SK-N-SH (cell line): ENCODE measurements around the gene METTL15. TPM values are rescaled to one million over a fixed set of nuclear protein-coding genes. Genes with fewer than 3 reads are reported as not detected.

Source experiments
- CTCF ChIA-PET: fragments of 300-600, 350-600 bp; formaldehyde crosslinking; extraction: SDS; loops from one replicate; lab custom pipeline; 2021; lab: Yijun Ruan, JAX
- POLR2A ChIA-PET: fragments of 350-600 bp; sonication (Branson Sonifier 250); formaldehyde crosslinking; extraction: SDS; loops from one replicate; lab custom pipeline; 2020; ENCODE audit warnings: antibody characterized with exemption, inconsistent platforms; lab: Yijun Ruan, JAX
- DNase-seq: peaks from one replicate; pipeline ENCODE4 v3.0.0; 2012
- H2AFZ ChIP-seq: fragments of 200-600 bp; sonication (generic); 2 replicates; pipeline ENCODE4 v1.8.1; 2016; ENCODE audit warnings: antibody characterized with exemption, mild to moderate bottlenecking, low read depth
- H3F3A ChIP-seq: fragments of 200-600 bp; sonication (generic); replicated peaks from 2 replicates; pipeline ENCODE3; 2016; ENCODE audit warnings: antibody characterized with exemption, mild to moderate bottlenecking; ENCODE audit not compliant: insufficient read depth
- H3K27ac ChIP-seq, 2 experiments: fragments of 200-500 bp in 1 of 2; fragments of 200-600 bp in 1 of 2; sonication (Bioruptor generic) in 1 of 2; sonication (generic), shearing (Covaris generic) in 1 of 2; 2 replicates each; pipeline versions ENCODE4 v1.5.1 to v1.6.1; 2014 to 2016; ENCODE audit warnings: low read depth in 2 of 2, inconsistent platforms in 1 of 2, low read length in 1 of 2, mild to moderate bottlenecking in 1 of 2, mixed read lengths in 1 of 2
- H3K27me3 ChIP-seq: fragments of 200-600 bp; sonication (generic), shearing (Covaris generic); 2 replicates; pipeline ENCODE4 v1.6.1; 2016; ENCODE audit warnings: mixed run types; ENCODE audit not compliant: insufficient read depth
- H3K36me3 ChIP-seq, 2 experiments: fragments of 200-500 bp in 1 of 2; fragments of 200-600 bp in 1 of 2; sonication (Bioruptor generic) in 1 of 2; sonication (generic) in 1 of 2; replicated peaks in 1 of 2; 2 replicates each; pipeline versions ENCODE3 to v1.5.1; 2014 to 2016; ENCODE audit warnings: low read length in 1 of 2, mild to moderate bottlenecking in 1 of 2; ENCODE audit not compliant: insufficient read depth in 2 of 2, control insufficient read depth in 1 of 2
- H3K4me1 ChIP-seq, 2 experiments: fragments of 200-500 bp in 1 of 2; fragments of 200-600 bp in 1 of 2; sonication (Bioruptor generic) in 1 of 2; sonication (generic), shearing (Covaris generic) in 1 of 2; 2 replicates each; pipeline versions ENCODE4 v1.5.1 to v1.6.1; 2014 to 2016; ENCODE audit warnings: low read depth in 1 of 2, low read length in 1 of 2, mixed run types in 1 of 2; ENCODE audit not compliant: insufficient read depth in 2 of 2, control insufficient read depth in 1 of 2
- H3K4me2 ChIP-seq: fragments of 200-600 bp; sonication (generic), shearing (Covaris generic); 2 replicates; pipeline ENCODE4 v1.6.1; 2017; ENCODE audit warnings: mixed run types
- H3K4me3 ChIP-seq, 2 experiments: fragments of 200-500 bp in 1 of 2; fragments of 200-600 bp in 1 of 2; sonication (Bioruptor generic) in 1 of 2; sonication (generic), shearing (Covaris generic) in 1 of 2; 2 replicates each; pipeline versions ENCODE4 v1.5.1 to v1.8.1; 2014 to 2016; ENCODE audit warnings: low read depth in 2 of 2, inconsistent platforms in 1 of 2, low read length in 1 of 2, mild to moderate bottlenecking in 1 of 2, mixed read lengths in 1 of 2, moderate library complexity in 1 of 2
- H3K79me2 ChIP-seq: fragments of 200-600 bp; sonication (generic); 2 replicates; pipeline ENCODE4 v1.8.1; 2017; ENCODE audit warnings: mild to moderate bottlenecking; ENCODE audit not compliant: insufficient read depth
- H3K9ac ChIP-seq: fragments of 200-600 bp; sonication (generic); 2 replicates; pipeline ENCODE4 v1.6.1; 2017; ENCODE audit warnings: mixed run types
- H3K9me2 ChIP-seq: fragments of 200-600 bp; sonication (generic); 2 replicates; pipeline ENCODE4 v1.6.1; 2017; ENCODE audit warnings: mixed run types
- H3K9me3 ChIP-seq: fragments of 200-600 bp; sonication (generic); 2 replicates; pipeline ENCODE4 v1.6.1; 2017; ENCODE audit warnings: mixed run types, mild to moderate bottlenecking, moderate library complexity
- H4K20me1 ChIP-seq: fragments of 200-600 bp; sonication (generic); 2 replicates; pipeline ENCODE4 v1.6.1; 2017; ENCODE audit warnings: mild to moderate bottlenecking, mixed run types; ENCODE audit not compliant: insufficient read depth
- ELF1 ChIP-seq: IDR thresholded peaks from 2 replicates; pipeline ENCODE4 v1.4.0; 2012
- FOXJ3 ChIP-seq: sonication (generic); formaldehyde crosslinking; IDR thresholded peaks from 2 replicates; pipeline ENCODE4 v1.5.1; 2020; ENCODE audit warnings: mild to moderate bottlenecking, missing genetic modification reagents
- GABPA ChIP-seq: IDR thresholded peaks from 2 replicates; pipeline ENCODE4 v1.4.0; 2012; ENCODE audit warnings: low read depth, mild to moderate bottlenecking
- IRF3 ChIP-seq: fragments of 150-350 bp; IDR thresholded peaks from 2 replicates; pipeline ENCODE4 v1.6.1; 2016; ENCODE audit warnings: mild to moderate bottlenecking, low read depth, low read length
- NRF1 ChIP-seq: IDR thresholded peaks from 2 replicates; pipeline ENCODE4 v1.6.1; 2012; ENCODE audit warnings: low read depth, mild to moderate bottlenecking, low read length
- PBX3 ChIP-seq: IDR thresholded peaks from 2 replicates; pipeline ENCODE4; 2012
- REST ChIP-seq: IDR thresholded peaks from 2 replicates; pipeline ENCODE4 v1.6.1; 2012; ENCODE audit warnings: mild to moderate bottlenecking, low read depth, low read length, moderate library complexity
- RXRA ChIP-seq: IDR thresholded peaks from 2 replicates; pipeline ENCODE4 v1.4.0; 2012; ENCODE audit warnings: low read depth, mild to moderate bottlenecking, borderline replicate concordance
- SMC3 ChIP-seq: IDR thresholded peaks from 2 replicates; pipeline ENCODE4 v1.6.1; 2012; ENCODE audit warnings: low read depth, low read length, improper control_type of control experiment
- TCF12 ChIP-seq: IDR thresholded peaks from 2 replicates; pipeline ENCODE4 v1.4.0; 2012
- TEAD4 ChIP-seq: IDR thresholded peaks from 2 replicates; pipeline ENCODE4 v1.4.0; 2012; ENCODE audit warnings: mild to moderate bottlenecking, borderline replicate concordance; ENCODE audit not compliant: insufficient read depth
- ZBTB33 ChIP-seq: IDR thresholded peaks from 2 replicates; pipeline ENCODE4 v1.4.0; 2012; ENCODE audit warnings: low read depth, borderline replicate concordance
- WGBS: methylation state at CpG from one replicate; pipeline ENCODE4 v1.1.6; 2017; ENCODE audit warnings: low lambda C conversion rate; 5-methylcytosine and 5-hydroxymethylcytosine counted together
- polyA plus RNA-seq, 3 experiments: library from polyadenylated mRNA; depleted of rRNA; stranded (reverse); fragments of >200 nt; gene quantifications; 2 replicates each; pipeline ENCODE4 v1.2.3, GENCODE V29; 2012

METTL15 gene
- polyA plus RNA-seq, 1 of the 3 experiments (the other 2 are of a cell fraction), result 4.7 TPM

- TF ChIP-seq ZBTB33 (no peak), FOXJ3 (CRISPR knock-in tag) (no peak)
Observed at GRCh38 chr11:28139841-28140415, 31.7 kb downstream of the METTL15 start (continued).

GRCh38 chr11:28140689-28141455 is 32.7 kb downstream of the METTL15 start:
- no peaks in the 10 kb centered on the region for H4K20me1 ChIP-seq

GRCh38 chr11:28142724-28143123 is 34.5 kb downstream of the METTL15 start:
- H3K4me3 ChIP-seq, result no peak overlapping the region
- no peaks in the 10 kb centered on the region for H3K27me3 ChIP-seq
- 97% methylated on average over 1 of the region's 1 CpG for WGBS
- peaks cover 3 to 40% of the 10 kb centered on the region in 2 experiments for H3K36me3 ChIP-seq
- H3F3A ChIP-seq, result peaks cover 4% of the 10 kb centered on the region
- H3K9me2 ChIP-seq, result no peaks in the 10 kb centered on the region
- H3K79me2 ChIP-seq, result no peaks in the 10 kb centered on the region; the same call in 1 of the 2 replicates
- H3K9ac ChIP-seq, result no peak overlapping the region
- H3K9me3 ChIP-seq, result 0 out of 2 replicates have a peak, but pooled peaks cover 7% of the 10 kb centered on the region
- H3K4me1 ChIP-seq, result peaks cover 0 to 26% of the 10 kb centered on the region in 2 experiments; a peak in 2 of 4 replicates
- no peaks in the 10 kb centered on the region for H4K20me1 ChIP-seq
- no peak overlapping the region for H3K27ac ChIP-seq
- ChIA-PET POLR2A (no interaction called here), CTCF (interaction anchor here (0.9 to 1.0 kb wide), 2 partner anchors 15 to 316 kb away, joined by 3 read pairs; no protein-coding TSS in a partner anchor)
- DNase-seq, result no peak
- no peak overlapping the region for H2AFZ ChIP-seq
- H3K4me2 ChIP-seq, result no peak overlapping the region
- TF ChIP-seq ELF1 (no peak), ZBTB33 (no peak), PBX3 (no peak), REST (no peak), TEAD4 (no peak), RXRA (no peak), IRF3 (no peak), GABPA (no peak), NRF1 (no peak), TCF12 (no peak), SMC3 (no peak)

More at GRCh38 chr11:28140689-28141455, 32.7 kb downstream of the METTL15 start:
- 0 out of 2 replicates have a peak, but pooled peaks cover 8% of the 10 kb centered on the region for H3K9me3 ChIP-seq
- no peaks in the 10 kb centered on the region for H3K27me3 ChIP-seq
- peaks cover 3% of the 10 kb centered on the region for H3F3A ChIP-seq
- no peaks in the 10 kb centered on the region for H3K9me2 ChIP-seq
- POLR2A ChIA-PET, result no interaction called here
- no peak overlapping the region for H2AFZ ChIP-seq
- no peak overlapping the region for H3K9ac ChIP-seq
- H3K79me2 ChIP-seq, result no peaks in the 10 kb centered on the region
- CTCF ChIA-PET, result no interaction called here
- H3K36me3 ChIP-seq, result peaks cover 10 to 54% of the 10 kb centered on the region in 2 experiments
- H3K4me2 ChIP-seq, result no peak overlapping the region
- WGBS, result 99% methylated on average over 9 of the region's 9 CpGs
- H3K4me3 ChIP-seq, result no peak overlapping the region
- no peak overlapping the region for H3K27ac ChIP-seq
- no peak for TF ChIP-seq NRF1
- no peak for DNase-seq
- H3K4me1 ChIP-seq, result peaks cover 0 to 20% of the 10 kb centered on the region in 2 experiments; a peak in 2 of 4 replicates
